Measurements from ENCODE around the gene ZNF282. TPM values are rescaled to one million over a fixed set of nuclear protein-coding genes. Genes with fewer than 3 reads are reported as not detected.
"Not testable (repeated sequence)": the region's sequence is repeated elsewhere in the genome, so short reads cannot be mapped to it uniquely, and the experiment has no call there.

The ZNF282 gene
- total RNA-seq, 1 experiment from 2014 or later, result 38.2 TPM

GRCh38 chr7:149267733-149268132 lies 72.4 kb downstream of the ZNF282 start:
- POLR2A ChIA-PET (ENCODE audit: low non-redundant PET), result no interaction called here
- CTCF ChIA-PET, result no interaction called here
- intact Hi-C loops (cut with micrococcal nuclease; ENCODE audit: unreplicated experiment), result loop anchor here (10.0 kb wide), 1 partner anchor 357 kb away; no protein-coding TSS in a partner anchor

DNA sequence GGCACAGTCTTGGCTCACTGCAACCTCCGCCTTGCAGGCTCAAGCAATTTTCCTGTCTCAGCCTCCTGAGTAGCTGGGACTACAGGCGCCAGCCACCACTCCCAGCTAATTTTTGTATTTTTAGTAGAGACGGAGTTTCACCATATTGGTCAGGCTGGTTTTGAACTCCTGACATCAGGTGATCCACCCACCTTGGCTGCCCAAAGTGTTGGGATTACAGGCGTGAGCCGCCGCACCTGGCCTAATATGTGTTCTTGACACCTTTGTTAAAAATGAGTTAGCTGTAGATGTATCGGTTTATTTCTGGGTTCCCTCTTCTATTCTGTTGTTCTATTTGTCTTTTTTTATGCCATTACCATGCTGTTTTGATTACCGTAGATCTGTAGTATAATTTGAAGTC lies 79.1 kb downstream of the ZNF282 start:
- H3K27me3 ChIP-seq (replicated peaks; ENCODE audit: insufficient read depth, low read depth, low read length, poor library complexity); H3K4me1 ChIP-seq (ENCODE audit: insufficient read depth, low read length, poor library complexity, severe bottlenecking); H3K27ac ChIP-seq (ENCODE audit: low read depth, low read length, poor library complexity, severe bottlenecking); H3K9me3 ChIP-seq (ENCODE audit: low read depth, low read length, poor library complexity, severe bottlenecking); BruUV-seq (replicated peaks); DNase-seq (ENCODE audit: low spot score); intact Hi-C loops (cut with micrococcal nuclease; ENCODE audit: unreplicated experiment); CTCF ChIA-PET; POLR2A ChIA-PET (ENCODE audit: low non-redundant PET); H3K4me3 ChIP-seq (ENCODE audit: low read depth, low read length, poor library complexity, severe bottlenecking): not testable (repeated sequence)
- peaks cover 19% of the 10 kb centered on the region for H3K36me3 ChIP-seq (ENCODE audit: insufficient read depth, low read length, poor library complexity, severe bottlenecking)

More at GRCh38 chr7:149267733-149268132, 72.4 kb downstream of the ZNF282 start:
- no peak for DNase-seq (ENCODE audit: low spot score)
- Histone ChIP-seq H3K9me3 (ENCODE audit: low read depth, low read length, poor library complexity, severe bottlenecking) (no peaks in the 10 kb centered on the region), H3K27me3 (replicated peaks; ENCODE audit: insufficient read depth, low read depth, low read length, poor library complexity) (no peaks in the 10 kb centered on the region), H3K27ac (ENCODE audit: low read depth, low read length, poor library complexity, severe bottlenecking) (no peak overlapping the region), H3K4me1 (ENCODE audit: insufficient read depth, low read length, poor library complexity, severe bottlenecking) (no peaks in the 10 kb centered on the region), H3K36me3 (ENCODE audit: insufficient read depth, low read length, poor library complexity, severe bottlenecking) (peaks cover 14% of the 10 kb centered on the region), H3K4me3 (ENCODE audit: low read depth, low read length, poor library complexity, severe bottlenecking) (no peak overlapping the region)
- TF ChIP-seq EZH2 (IDR thresholded peaks at IDR 0.05; ENCODE audit: borderline replicate concordance, low read depth, low read length, poor library complexity, severe bottlenecking) (no peak), CTCF (conservative IDR thresholded peaks at IDR 0.05; ENCODE audit: low read depth, low read length) (no peak)
- BruUV-seq (replicated peaks), result no TSS peak

Other genes with a start within 250 kb of the ZNF282 start
- gene PDIA4, start 167.0 kb upstream of the ZNF282 start, total RNA-seq (2021), result 235 and 254 TPM in 2 replicates
- 9.8 and 9.9 TPM in 2 replicates for gene ZNF786, start 104.8 kb upstream of the ZNF282 start, total RNA-seq (2021)
- 1.1 and 1.2 TPM in 2 replicates for gene ZNF425, start 69.2 kb upstream of the ZNF282 start, total RNA-seq (2021)
- 22.3 and 23.3 TPM in 2 replicates for gene ZNF398, start 48.1 kb upstream of the ZNF282 start, total RNA-seq (2021)
- 12.3 and 16.4 TPM in 2 replicates for gene ZNF212, start 44.1 kb downstream of the ZNF282 start, total RNA-seq (2021)
- 10.8 and 11.3 TPM in 2 replicates for gene ZNF783, start 66.7 kb downstream of the ZNF282 start, total RNA-seq (2021)

Measured in A673 (cell line).